NT2/D1 (cell line): Measurements from ENCODE around the gene PDCD1.
A peak's percentile ranks its signal among the peaks of the same experiment; 100 is the strongest.

Source experiments
- DNase-seq: peaks from one replicate; pipeline ENCODE4 v3.0.0-alpha.2; 2011; ENCODE audit warnings: low read depth, low spot score
- H3K27me3 ChIP-seq: 2 replicates; pipeline ENCODE4 v1.6.0; 2011; ENCODE audit warnings: mild to moderate bottlenecking; ENCODE audit not compliant: insufficient read length, insufficient read depth
- H3K36me3 ChIP-seq: 2 replicates; pipeline ENCODE4 v1.6.1; 2011; ENCODE audit warnings: mild to moderate bottlenecking, low read length, mixed read lengths; ENCODE audit not compliant: insufficient read depth, insufficient read length
- H3K4me1 ChIP-seq: 2 replicates; pipeline ENCODE4 v1.5.1; 2011; ENCODE audit not compliant: insufficient read depth, insufficient read length
- H3K4me3 ChIP-seq: 2 replicates; pipeline ENCODE4 v1.5.1; 2011; ENCODE audit warnings: low read depth; ENCODE audit not compliant: insufficient read length
- H3K9ac ChIP-seq: 2 replicates; pipeline ENCODE4 v1.6.0; 2011; ENCODE audit warnings: low read depth; ENCODE audit not compliant: insufficient read length
- H3K9me3 ChIP-seq: 2 replicates; pipeline ENCODE4 v1.5.1; 2011; ENCODE audit warnings: mild to moderate bottlenecking, low read length; ENCODE audit not compliant: insufficient read depth
- SUZ12 ChIP-seq: IDR thresholded peaks from 2 replicates; pipeline ENCODE4 v1.6.1; 2011; ENCODE audit not compliant: insufficient read length, insufficient read depth; ENCODE audit errors: extremely low read depth
- YY1 ChIP-seq: IDR thresholded peaks from 2 replicates; pipeline ENCODE4 v1.6.1; 2011; ENCODE audit not compliant: insufficient read length, insufficient read depth
- ZNF274 ChIP-seq: IDR thresholded peaks from 2 replicates; pipeline ENCODE4 v1.6.1; 2011; ENCODE audit warnings: mild to moderate bottlenecking, low read depth, low read length

PDCD1 gene

GRCh38 chr2:241843321-241844065 is 15.2 kb downstream of the PDCD1 start:
- no peak for DNase-seq
- Histone ChIP-seq H3K4me3 (no peak overlapping the region), H3K9me3 (no peaks in the 10 kb centered on the region), H3K4me1 (peaks cover 10% of the 10 kb centered on the region), H3K36me3 (no peaks in the 10 kb centered on the region), H3K27me3 (peaks cover 12% of the 10 kb centered on the region), H3K9ac (no peak overlapping the region)
- TF ChIP-seq ZNF274, result no peak
- no peak for TF ChIP-seq SUZ12
- TF ChIP-seq YY1, result no peak

GRCh38 chr2:241842620-241843211 is 16.0 kb downstream of the PDCD1 start:
- H3K4me1 ChIP-seq, result peaks cover 10% of the 10 kb centered on the region
- peaks cover 12% of the 10 kb centered on the region for H3K27me3 ChIP-seq
- H3K36me3 ChIP-seq, result no peaks in the 10 kb centered on the region
- no peak overlapping the region for H3K4me3 ChIP-seq
- DNase-seq, result no peak
- H3K9me3 ChIP-seq, result no peaks in the 10 kb centered on the region
- TF ChIP-seq SUZ12 (no peak), YY1 (no peak), ZNF274 (no peak)
- peak overlapping the region; percentile 17 for H3K9ac ChIP-seq

- Histone ChIP-seq H3K36me3 (no peaks in the 10 kb centered on the region), H3K9ac (no peak overlapping the region), H3K4me3 (no peak overlapping the region), H3K9me3 (no peaks in the 10 kb centered on the region), H3K4me1 (peaks cover 10% of the 10 kb centered on the region), H3K27me3 (peaks cover 12% of the 10 kb centered on the region)
- TF ChIP-seq YY1 (no peak), SUZ12 (no peak), ZNF274 (no peak)
- no peak for DNase-seq
Observed at GRCh38 chr2:241842067-241842415, 16.7 kb downstream of the PDCD1 start.

- Histone ChIP-seq H3K4me3 (no peak overlapping the region), H3K4me1 (peaks cover 10% of the 10 kb centered on the region)
- no peak for DNase-seq
Observed at GRCh38 chr2:241841181-241842066, 17.3 kb downstream of the PDCD1 start.

GRCh38 chr2:241837197-241837965 is 21.3 kb downstream of the PDCD1 start:
- Histone ChIP-seq H3K27me3 (no peaks in the 10 kb centered on the region), H3K4me1 (peaks cover 3% of the 10 kb centered on the region), H3K4me3 (no peak overlapping the region), H3K9ac (no peak overlapping the region), H3K9me3 (peaks cover 9% of the 10 kb centered on the region; the same call in 1 of the 2 replicates), H3K36me3 (no peaks in the 10 kb centered on the region)
- TF ChIP-seq ZNF274, result no peak
- no peak for TF ChIP-seq SUZ12
- TF ChIP-seq YY1, result no peak
- no peak for DNase-seq

More at GRCh38 chr2:241841181-241842066, 17.3 kb downstream of the PDCD1 start:
- Histone ChIP-seq H3K36me3 (no peaks in the 10 kb centered on the region), H3K9ac (no peak overlapping the region), H3K27me3 (peaks cover 12% of the 10 kb centered on the region), H3K9me3 (no peaks in the 10 kb centered on the region)
- no peak for TF ChIP-seq YY1
- no peak for TF ChIP-seq SUZ12
- no peak for TF ChIP-seq ZNF274

GRCh38 chr2:241836292-241836691 is 22.4 kb downstream of the PDCD1 start:
- Histone ChIP-seq H3K4me1 (peaks cover 1% of the 10 kb centered on the region), H3K36me3 (no peaks in the 10 kb centered on the region)
- TF ChIP-seq SUZ12 (no peak), YY1 (no peak), ZNF274 (no peak)

More at GRCh38 chr2:241836292-241836691, 22.4 kb downstream of the PDCD1 start:
- DNase-seq, result no peak
- Histone ChIP-seq H3K9me3 (peaks cover 9% of the 10 kb centered on the region; the same call in 1 of the 2 replicates), H3K4me3 (no peak overlapping the region), H3K9ac (no peak overlapping the region), H3K27me3 (no peaks in the 10 kb centered on the region)
